Measurements from ENCODE around the gene TMPRSS12. TPM values are rescaled to one million over a fixed set of nuclear protein-coding genes. Genes with fewer than 3 reads are reported as not detected.

Gene TMPRSS12
- total RNA-seq, 1 donor, result not detected

DNA sequence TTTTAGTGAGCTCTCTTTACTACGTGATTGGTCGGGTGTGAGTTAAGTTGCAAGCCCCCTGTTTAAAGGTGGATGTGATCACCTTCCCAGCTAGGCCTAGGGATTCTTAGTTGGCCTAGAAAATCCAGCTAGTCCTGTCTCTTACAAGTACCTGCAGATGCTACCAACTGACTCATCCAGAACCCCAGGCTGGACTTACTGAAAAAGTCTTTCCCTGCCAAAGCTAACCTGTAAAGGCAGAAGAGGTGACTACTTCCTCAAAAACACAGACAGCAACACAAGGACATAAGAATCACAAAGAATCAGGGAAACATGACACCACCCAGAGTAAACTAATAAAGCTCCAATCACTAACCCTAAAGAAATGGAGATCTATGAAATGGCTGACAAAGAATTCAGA lies 70.5 kb downstream of the TMPRSS12 start:
- no peaks in the 10 kb centered on the region for H3K36me3 ChIP-seq (ENCODE audit: insufficient read depth, low read length)
- H3K9me3 ChIP-seq (ENCODE audit: low read depth, low read length), result peaks cover 10% of the 10 kb centered on the region
- H3K4me3 ChIP-seq (ENCODE audit: insufficient read depth, low read length), result no peak overlapping the region
- no peaks in the 10 kb centered on the region for H3K79me2 ChIP-seq (ENCODE audit: insufficient read depth, low read length)
- H2AFZ ChIP-seq (ENCODE audit: low read length), result no peak overlapping the region
- no peaks in the 10 kb centered on the region for H3K27me3 ChIP-seq (ENCODE audit: insufficient read depth, low read length)
- no peak overlapping the region for H3K4me2 ChIP-seq (ENCODE audit: insufficient read depth, low read length)
- TF ChIP-seq, protein P1, sequence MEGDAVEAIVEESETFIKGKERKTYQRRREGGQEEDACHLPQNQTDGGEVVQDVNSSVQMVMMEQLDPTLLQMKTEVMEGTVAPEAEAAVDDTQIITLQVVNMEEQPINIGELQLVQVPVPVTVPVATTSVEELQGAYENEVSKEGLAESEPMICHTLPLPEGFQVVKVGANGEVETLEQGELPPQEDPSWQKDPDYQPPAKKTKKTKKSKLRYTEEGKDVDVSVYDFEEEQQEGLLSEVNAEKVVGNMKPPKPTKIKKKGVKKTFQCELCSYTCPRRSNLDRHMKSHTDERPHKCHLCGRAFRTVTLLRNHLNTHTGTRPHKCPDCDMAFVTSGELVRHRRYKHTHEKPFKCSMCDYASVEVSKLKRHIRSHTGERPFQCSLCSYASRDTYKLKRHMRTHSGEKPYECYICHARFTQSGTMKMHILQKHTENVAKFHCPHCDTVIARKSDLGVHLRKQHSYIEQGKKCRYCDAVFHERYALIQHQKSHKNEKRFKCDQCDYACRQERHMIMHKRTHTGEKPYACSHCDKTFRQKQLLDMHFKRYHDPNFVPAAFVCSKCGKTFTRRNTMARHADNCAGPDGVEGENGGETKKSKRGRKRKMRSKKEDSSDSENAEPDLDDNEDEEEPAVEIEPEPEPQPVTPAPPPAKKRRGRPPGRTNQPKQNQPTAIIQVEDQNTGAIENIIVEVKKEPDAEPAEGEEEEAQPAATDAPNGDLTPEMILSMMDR (IDR thresholded peaks at IDR 0.05; ENCODE audit: extremely low read depth, low read depth, low read length), result no peak
- no peaks in the 10 kb centered on the region for H3K4me1 ChIP-seq (ENCODE audit: insufficient read depth, low read length)
- DNase-seq (ENCODE audit: insufficient read length, low spot score, missing footprints), result no peak
- H3K27ac ChIP-seq (ENCODE audit: low read depth, low read length), result no peak overlapping the region
- H4K20me1 ChIP-seq (ENCODE audit: insufficient read depth, low read length), result no peaks in the 10 kb centered on the region

DNA sequence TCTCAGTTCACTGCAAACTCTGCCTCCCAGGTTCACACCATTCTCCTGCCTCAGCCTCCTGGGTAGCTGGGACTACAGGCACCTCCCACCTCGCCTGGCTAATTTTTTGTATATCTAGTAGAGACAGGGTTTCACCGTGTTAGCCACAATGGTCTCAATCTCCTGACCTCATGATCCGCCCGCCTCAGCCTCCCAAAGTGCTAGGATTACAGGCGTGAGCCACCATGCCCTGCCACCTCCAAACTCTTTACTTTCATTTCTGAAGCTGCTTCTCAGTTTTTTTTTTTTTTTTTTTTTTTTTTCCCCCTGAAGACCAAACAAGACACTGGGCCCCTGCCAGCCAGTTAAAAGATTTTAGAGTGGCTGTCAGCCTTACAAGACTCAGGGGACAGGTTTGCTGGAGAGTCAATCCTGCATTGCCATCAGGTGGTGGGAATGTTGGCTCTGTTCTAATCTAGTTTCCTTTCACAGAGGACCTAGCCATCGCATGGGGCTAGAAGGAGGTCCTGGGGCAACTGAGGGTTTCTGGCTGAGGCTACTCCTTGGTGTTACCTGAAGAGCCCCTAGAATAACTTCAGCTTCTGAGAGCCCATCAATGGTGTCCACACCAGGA lies 72.3 kb downstream of the TMPRSS12 start:
- Histone ChIP-seq H3K27me3 (ENCODE audit: insufficient read depth, low read length) (no peaks in the 10 kb centered on the region), H3K79me2 (ENCODE audit: insufficient read depth, low read length) (no peaks in the 10 kb centered on the region), H3K4me3 (ENCODE audit: insufficient read depth, low read length) (no peak overlapping the region), H3K9me3 (ENCODE audit: low read depth, low read length) (peaks cover 10% of the 10 kb centered on the region), H3K4me2 (ENCODE audit: insufficient read depth, low read length) (no peak overlapping the region), H2AFZ (ENCODE audit: low read length) (no peak overlapping the region), H3K36me3 (ENCODE audit: insufficient read depth, low read length) (no peaks in the 10 kb centered on the region), H4K20me1 (ENCODE audit: insufficient read depth, low read length) (no peaks in the 10 kb centered on the region), H3K4me1 (ENCODE audit: insufficient read depth, low read length) (no peaks in the 10 kb centered on the region), H3K27ac (ENCODE audit: low read depth, low read length) (no peak overlapping the region)
- no peak for DNase-seq (ENCODE audit: insufficient read length, low spot score, missing footprints)
- TF ChIP-seq, protein P1 (IDR thresholded peaks at IDR 0.05; ENCODE audit: extremely low read depth, low read depth, low read length), result no peak

DNA sequence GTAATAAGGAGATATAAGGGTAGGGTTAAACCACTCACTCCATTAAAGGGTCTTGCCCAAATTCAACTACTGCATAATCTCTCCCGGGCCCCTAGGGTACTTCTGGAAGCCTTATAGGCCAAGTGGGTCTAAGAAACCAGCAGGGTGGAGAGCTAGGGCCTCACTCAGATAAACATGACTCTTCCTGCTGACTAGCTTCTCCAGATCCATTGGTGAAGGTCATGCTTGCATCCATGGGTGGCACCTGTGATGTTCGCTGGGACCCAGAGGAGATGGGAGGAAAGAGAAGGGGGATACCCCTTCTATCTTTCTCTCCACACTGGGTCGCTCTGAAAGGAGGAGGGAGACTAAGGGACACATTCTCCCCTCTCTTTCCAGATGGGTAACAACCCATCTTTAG lies 73.6 kb downstream of the TMPRSS12 start:
- no peak overlapping the region for H2AFZ ChIP-seq (ENCODE audit: low read length)
- no peak overlapping the region for H3K4me3 ChIP-seq (ENCODE audit: insufficient read depth, low read length)
- no peaks in the 10 kb centered on the region for H3K36me3 ChIP-seq (ENCODE audit: insufficient read depth, low read length)
- H3K79me2 ChIP-seq (ENCODE audit: insufficient read depth, low read length), result no peaks in the 10 kb centered on the region
- H3K4me1 ChIP-seq (ENCODE audit: insufficient read depth, low read length), result no peaks in the 10 kb centered on the region
- TF ChIP-seq, protein P1 (IDR thresholded peaks at IDR 0.05; ENCODE audit: extremely low read depth, low read depth, low read length), result no peak
- H3K27ac ChIP-seq (ENCODE audit: low read depth, low read length), result no peak overlapping the region
- no peaks in the 10 kb centered on the region for H4K20me1 ChIP-seq (ENCODE audit: insufficient read depth, low read length)
- no peaks in the 10 kb centered on the region for H3K27me3 ChIP-seq (ENCODE audit: insufficient read depth, low read length)
- DNase-seq (ENCODE audit: insufficient read length, low spot score, missing footprints), result no peak
- H3K9me3 ChIP-seq (ENCODE audit: low read depth, low read length), result peaks cover 10% of the 10 kb centered on the region
- no peak overlapping the region for H3K4me2 ChIP-seq (ENCODE audit: insufficient read depth, low read length)

DNA sequence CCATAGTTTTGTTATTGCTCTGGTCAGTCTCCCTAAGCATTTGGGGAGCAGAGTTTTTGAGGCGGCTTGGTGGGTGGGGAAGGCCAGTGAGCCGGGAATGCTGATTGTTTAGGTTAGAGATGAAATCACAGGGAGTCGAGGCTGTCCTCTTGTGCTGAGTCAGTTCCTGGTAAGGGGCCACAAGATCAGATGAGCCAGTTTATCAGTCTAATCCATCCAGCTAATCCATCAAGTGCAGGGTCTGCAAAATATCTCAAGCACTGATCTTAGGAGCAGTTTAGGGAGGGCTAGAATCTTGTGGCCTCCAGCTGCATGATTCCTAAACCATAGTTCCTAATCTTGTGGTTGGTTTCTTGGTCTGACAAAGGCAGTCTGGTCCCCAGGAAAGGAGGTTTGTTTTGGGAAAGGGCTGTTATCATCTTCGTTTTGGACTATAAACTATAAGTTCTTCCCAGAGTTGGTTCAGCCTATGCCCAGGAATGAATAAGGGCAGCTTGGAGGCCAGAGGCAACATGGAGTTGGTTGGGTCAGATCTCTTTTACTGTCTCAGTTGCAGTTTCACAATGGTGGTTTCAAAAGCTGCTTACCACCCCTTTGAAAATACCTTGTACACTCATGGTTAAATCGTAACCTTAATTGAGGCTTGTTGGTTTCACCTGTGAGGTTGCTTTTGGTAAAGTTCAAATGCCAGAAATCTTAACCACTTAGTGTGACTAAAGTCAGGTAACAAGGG lies 76.0 kb downstream of the TMPRSS12 start:
- H3K27me3 ChIP-seq (ENCODE audit: insufficient read depth, low read length), result no peaks in the 10 kb centered on the region
- no peaks in the 10 kb centered on the region for H3K79me2 ChIP-seq (ENCODE audit: insufficient read depth, low read length)
- TF ChIP-seq, protein P1 (IDR thresholded peaks at IDR 0.05; ENCODE audit: extremely low read depth, low read depth, low read length), result no peak
- no peak overlapping the region for H3K4me2 ChIP-seq (ENCODE audit: insufficient read depth, low read length)
- H3K36me3 ChIP-seq (ENCODE audit: insufficient read depth, low read length), result no peaks in the 10 kb centered on the region
- H4K20me1 ChIP-seq (ENCODE audit: insufficient read depth, low read length), result no peaks in the 10 kb centered on the region
- H3K27ac ChIP-seq (ENCODE audit: low read depth, low read length), result no peak overlapping the region
- peaks cover 13% of the 10 kb centered on the region for H3K4me1 ChIP-seq (ENCODE audit: insufficient read depth, low read length)
- no peak overlapping the region for H3K4me3 ChIP-seq (ENCODE audit: insufficient read depth, low read length)
- H2AFZ ChIP-seq (ENCODE audit: low read length), result no peak overlapping the region
- peaks cover 10% of the 10 kb centered on the region for H3K9me3 ChIP-seq (ENCODE audit: low read depth, low read length)
- no peak for DNase-seq (ENCODE audit: insufficient read length, low spot score, missing footprints)

All from osteoblast (primary cell).